Prostate gland (tissue), 2 donors: Measurements from ENCODE around the gene PUM2. TPM values are rescaled to one million over a fixed set of nuclear protein-coding genes. Genes with fewer than 3 reads are reported as not detected.

Experiments used
- DNase-seq: peaks from one replicate; pipeline ENCODE4 v3.0.0-alpha.2; 2019; ENCODE audit warnings: low spot score
- H3K27ac ChIP-seq, 2 donors: fragments of 200-600 bp; sonication (generic); 2 replicates each; pipeline ENCODE4 v1.5.1; 2017 to 2019
- H3K27me3 ChIP-seq: fragments of 200-600 bp; sonication (generic); replicated peaks from 2 replicates; pipeline ENCODE4 v1.5.1; 2019; ENCODE audit not compliant: insufficient read depth
- H3K36me3 ChIP-seq, 2 donors: fragments of 200-600 bp; sonication (generic); 1 replicate in 1 of 2; 2 replicates in 1 of 2; pipeline versions ENCODE4 v1.5.1 to v1.8.1; 2017 to 2019
- H3K4me1 ChIP-seq: fragments of 200-600 bp; sonication (generic); replicated peaks from 2 replicates; pipeline ENCODE4 v1.5.1; 2019
- H3K4me3 ChIP-seq, 2 donors: fragments of 200-600 bp; sonication (generic); 2 replicates each; pipeline ENCODE4 v1.5.1; 2017 to 2019
- H3K9me3 ChIP-seq: fragments of 200-600 bp; sonication (generic); 2 replicates; pipeline ENCODE4 v1.5.1; 2017
- POLR2A ChIP-seq: fragments of 450-650 bp; IDR thresholded peaks from one replicate; pipeline ENCODE4 v1.6.1; 2016; ENCODE audit warnings: antibody characterized with exemption, mild to moderate bottlenecking
- POLR2AphosphoS5 ChIP-seq: sonication (generic); formaldehyde crosslinking; IDR thresholded peaks from one replicate; pipeline ENCODE4 v1.6.1; 2017; ENCODE audit warnings: antibody characterized with exemption
- WGBS: methylation state at CpG from one replicate; pipeline ENCODE4 v1.1.5; 2018; 5-methylcytosine and 5-hydroxymethylcytosine counted together
- intact Hi-C: fragments of 100-400 bp; cut with DNase I; formaldehyde crosslinking; loops from one replicate; pipeline ENCODE4 v1.14.2; 2022
- total RNA-seq, 2 donors: library from RNA; depleted of rRNA; stranded (reverse); fragments of >200 nt; gene quantifications; one replicate each; pipeline ENCODE4 v1.1.0, GENCODE V29; 2016
- TF ChIP-seq, protein P1 (sequence below), 4 experiments: fragments of 200-600 bp in 2 of 4; fragments of 450-650 bp in 2 of 4; sonication (generic) in 2 of 4; IDR thresholded peaks; 1 replicate in 3 of 4; 2 replicates in 1 of 4; pipeline ENCODE4 v1.5.1; 2016 to 2019; ENCODE audit warnings: antibody characterized with exemption in 4 of 4, mild to moderate bottlenecking in 2 of 4, moderate library complexity in 2 of 4

Gene PUM2
- total RNA-seq, 2 donors from 2014 or later: 60.8 to 89.0 TPM

DNA sequence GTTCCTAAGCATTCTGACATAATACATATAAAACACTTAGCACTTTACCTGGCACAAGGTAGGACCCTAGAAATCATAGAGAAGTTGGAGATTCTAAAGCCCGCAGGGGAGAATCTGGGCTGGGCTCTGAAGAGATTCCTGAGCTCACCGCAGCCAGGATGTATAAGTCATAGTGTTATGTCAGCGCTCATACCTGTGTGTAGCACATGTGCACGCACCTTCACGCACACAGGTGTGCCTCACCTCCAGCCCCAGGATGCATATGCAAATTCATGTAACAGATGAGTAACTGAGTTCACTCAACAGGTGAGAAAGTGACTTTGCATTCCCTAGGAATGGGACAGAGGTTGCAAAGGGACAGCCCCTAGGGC is 117.8 kb downstream of the PUM2 start:
- WGBS: 69% methylated on average over 5 of the region's 5 CpGs
- TF ChIP-seq, protein P1, sequence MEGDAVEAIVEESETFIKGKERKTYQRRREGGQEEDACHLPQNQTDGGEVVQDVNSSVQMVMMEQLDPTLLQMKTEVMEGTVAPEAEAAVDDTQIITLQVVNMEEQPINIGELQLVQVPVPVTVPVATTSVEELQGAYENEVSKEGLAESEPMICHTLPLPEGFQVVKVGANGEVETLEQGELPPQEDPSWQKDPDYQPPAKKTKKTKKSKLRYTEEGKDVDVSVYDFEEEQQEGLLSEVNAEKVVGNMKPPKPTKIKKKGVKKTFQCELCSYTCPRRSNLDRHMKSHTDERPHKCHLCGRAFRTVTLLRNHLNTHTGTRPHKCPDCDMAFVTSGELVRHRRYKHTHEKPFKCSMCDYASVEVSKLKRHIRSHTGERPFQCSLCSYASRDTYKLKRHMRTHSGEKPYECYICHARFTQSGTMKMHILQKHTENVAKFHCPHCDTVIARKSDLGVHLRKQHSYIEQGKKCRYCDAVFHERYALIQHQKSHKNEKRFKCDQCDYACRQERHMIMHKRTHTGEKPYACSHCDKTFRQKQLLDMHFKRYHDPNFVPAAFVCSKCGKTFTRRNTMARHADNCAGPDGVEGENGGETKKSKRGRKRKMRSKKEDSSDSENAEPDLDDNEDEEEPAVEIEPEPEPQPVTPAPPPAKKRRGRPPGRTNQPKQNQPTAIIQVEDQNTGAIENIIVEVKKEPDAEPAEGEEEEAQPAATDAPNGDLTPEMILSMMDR (IDR thresholded peaks at IDR 0.05): no peak
- no peak for TF ChIP-seq POLR2AphosphoS5
- TF ChIP-seq POLR2A: no peak
- Histone ChIP-seq H3K9me3 (no peaks in the 10 kb centered on the region), H3K4me3 (no peak overlapping the region), H3K27me3 (no peaks in the 10 kb centered on the region), H3K4me1 (no peaks in the 10 kb centered on the region), H3K27ac (no peak overlapping the region), H3K36me3 (no peaks in the 10 kb centered on the region)
- intact Hi-C loops: no loop called here
- no peak for DNase-seq

DNA sequence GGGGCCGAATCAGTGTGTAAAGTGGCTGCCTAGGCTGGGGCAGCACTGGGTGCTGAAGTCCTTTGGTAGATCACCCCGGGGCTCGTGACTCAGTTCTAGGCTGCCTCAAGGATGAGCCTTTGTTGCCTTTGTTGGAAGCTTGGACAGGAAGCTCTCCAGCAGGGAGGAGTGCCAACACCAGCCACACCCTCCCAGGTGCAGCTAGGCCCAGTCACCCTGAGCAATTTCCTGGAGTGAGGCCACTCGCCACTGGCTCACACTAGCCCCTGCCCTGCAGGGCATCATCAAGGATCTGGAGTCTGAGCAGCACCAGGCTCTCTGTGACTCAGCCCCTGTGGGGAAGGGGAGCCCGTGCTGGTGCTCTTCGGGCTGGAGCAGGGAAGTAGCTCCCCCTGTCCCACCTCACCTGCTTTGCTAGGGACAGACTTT is 119.0 kb downstream of the PUM2 start:
- no peak overlapping the region for H3K27ac ChIP-seq
- intact Hi-C loops: no loop called here
- no peaks in the 10 kb centered on the region for H3K36me3 ChIP-seq
- H3K9me3 ChIP-seq: no peaks in the 10 kb centered on the region
- H3K27me3 ChIP-seq: no peaks in the 10 kb centered on the region
- TF ChIP-seq, protein P1 (IDR thresholded peaks at IDR 0.05): no peak
- peak; percentile 46 for TF ChIP-seq POLR2AphosphoS5
- no peak overlapping the region for H3K4me3 ChIP-seq
- 43% methylated on average over 6 of the region's 6 CpGs for WGBS
- peak; percentile 70 for DNase-seq
- no peaks in the 10 kb centered on the region for H3K4me1 ChIP-seq

DNA sequence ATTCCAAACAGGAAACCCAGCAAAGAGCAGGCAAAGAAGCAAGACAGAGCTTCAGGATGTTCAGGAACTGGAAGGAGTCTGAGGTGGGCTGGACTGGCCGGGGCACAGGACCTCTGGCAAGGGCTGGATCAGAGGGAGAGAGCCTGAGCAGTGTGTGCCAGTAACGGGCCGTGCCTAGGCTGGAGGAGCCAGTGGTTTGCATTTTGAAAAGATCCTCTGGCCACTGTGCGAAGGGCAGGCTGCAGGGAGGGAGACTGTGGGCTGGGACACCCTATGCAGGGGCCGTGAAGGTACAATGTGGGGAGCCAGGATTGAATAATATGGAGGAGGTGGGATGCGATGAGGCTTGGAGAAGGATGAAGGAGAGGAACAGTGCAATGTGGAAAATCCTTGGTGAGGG is 119.5 kb downstream of the PUM2 start:
- intact Hi-C loops: no loop called here
- H3K27me3 ChIP-seq: no peaks in the 10 kb centered on the region
- H3K4me1 ChIP-seq: no peaks in the 10 kb centered on the region
- H3K36me3 ChIP-seq: no peaks in the 10 kb centered on the region
- WGBS: 88% methylated on average over 6 of the region's 6 CpGs
- H3K4me3 ChIP-seq: no peak overlapping the region
- no peak overlapping the region for H3K27ac ChIP-seq
- TF ChIP-seq POLR2A (no peak), POLR2AphosphoS5 (no peak)
- TF ChIP-seq, protein P1 (IDR thresholded peaks at IDR 0.05): no peak
- DNase-seq: no peak
- no peaks in the 10 kb centered on the region for H3K9me3 ChIP-seq

DNA sequence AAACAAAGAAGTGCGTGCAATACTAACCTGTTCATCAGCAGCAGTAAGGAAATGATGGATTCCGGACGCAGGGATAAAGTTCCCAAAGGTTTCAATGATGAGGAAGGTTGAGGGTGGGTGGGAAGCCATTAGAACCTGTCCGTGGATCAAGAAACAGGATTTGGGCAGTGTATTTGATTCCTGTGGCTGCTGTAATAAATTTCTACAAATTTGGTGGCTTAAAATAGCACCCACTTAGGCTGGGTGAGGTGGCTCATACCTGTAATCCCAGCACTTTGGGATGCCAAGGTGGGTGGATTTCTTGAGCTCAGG is 120.6 kb downstream of the PUM2 start:
- Histone ChIP-seq H3K27me3 (no peaks in the 10 kb centered on the region), H3K27ac (no peak overlapping the region), H3K4me1 (no peaks in the 10 kb centered on the region), H3K36me3 (no peaks in the 10 kb centered on the region), H3K4me3 (no peak overlapping the region), H3K9me3 (no peaks in the 10 kb centered on the region)
- 87% methylated on average over 4 of the region's 4 CpGs for WGBS
- no peak for DNase-seq
- intact Hi-C loops: no loop called here
- no peak for TF ChIP-seq POLR2AphosphoS5
- TF ChIP-seq, protein P1 (IDR thresholded peaks at IDR 0.05): no peak

DNA sequence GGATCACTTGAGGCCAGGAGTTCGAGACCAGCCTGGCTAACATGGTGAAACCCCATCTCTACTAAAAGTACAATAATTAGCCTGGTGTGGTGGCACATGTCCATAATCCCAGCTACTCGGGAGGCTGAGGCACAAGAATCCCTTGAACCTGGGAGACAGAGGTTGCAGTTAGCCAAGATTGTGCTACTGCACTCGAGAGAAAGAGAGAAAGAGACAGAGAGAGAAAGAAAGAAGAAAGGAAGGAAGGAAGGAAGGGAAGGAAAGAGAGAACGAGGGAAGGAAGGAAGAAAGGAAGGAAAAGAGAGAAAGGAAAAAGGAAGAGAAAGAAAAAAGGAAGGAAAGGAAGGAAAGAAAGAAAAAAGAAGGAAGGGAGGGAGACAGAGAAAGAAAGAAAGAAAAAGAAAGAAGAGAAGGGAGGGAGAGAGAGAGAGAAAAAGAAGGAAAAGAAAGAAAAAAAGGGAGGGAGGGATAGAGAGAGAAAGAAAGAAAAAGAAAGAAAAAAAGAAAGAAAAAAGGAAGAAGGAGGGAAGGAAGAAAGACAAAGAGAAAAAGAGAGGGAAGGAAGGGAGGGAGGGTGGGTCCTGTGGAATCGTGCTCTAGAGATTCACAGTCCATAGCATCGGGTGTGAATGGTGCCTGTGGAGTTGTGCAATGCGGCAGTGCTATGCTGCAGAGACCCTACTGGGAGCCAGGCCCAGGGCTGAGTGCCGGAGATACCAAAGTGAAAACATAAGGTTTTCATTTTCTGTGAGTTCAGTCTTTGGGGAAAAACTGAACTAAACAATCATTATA is 121.1 kb downstream of the PUM2 start:
- no peak for DNase-seq
- Histone ChIP-seq H3K27me3 (no peaks in the 10 kb centered on the region), H3K36me3 (no peaks in the 10 kb centered on the region), H3K9me3 (no peaks in the 10 kb centered on the region), H3K4me3 (no peak overlapping the region), H3K4me1 (no peaks in the 10 kb centered on the region), H3K27ac (no peak overlapping the region)
- whole genome bisulfite sequencing: 90% methylated on average over 8 of the region's 8 CpGs
- intact Hi-C loops: loop anchor here (10.0 kb wide), 1 partner anchor 415 kb away; no protein-coding TSS in a partner anchor
- no peak for TF ChIP-seq POLR2AphosphoS5
- TF ChIP-seq, protein P1 (IDR thresholded peaks at IDR 0.05): no peak
- no peak for TF ChIP-seq POLR2A
